H1 (cell line): Measurements from ENCODE around the gene ELOVL6. TPM values are rescaled to one million over a fixed set of nuclear protein-coding genes. Genes with fewer than 3 reads are reported as not detected.
A peak's percentile ranks its signal among the peaks of the same experiment; 100 is the strongest.

ENCODE experiments used
- POLR2AphosphoS5 ChIP-seq: IDR thresholded peaks from 2 replicates; pipeline ENCODE4 v1.6.1; 2011; ENCODE audit warnings: low read depth, low read length
- SIN3A ChIP-seq, 2 experiments: IDR thresholded peaks in 1 of 2; conservative IDR thresholded peaks in 1 of 2; 2 replicates each; pipeline ENCODE4 v1.6.1; 2011 to 2012; ENCODE audit warnings: low read length in 2 of 2, improper control_type of control experiment in 1 of 2, low read depth in 1 of 2, mild to moderate bottlenecking in 1 of 2
- polyA plus RNA-seq, 7 experiments: library from polyadenylated mRNA; depleted of rRNA in 3 of 7; stranded (reverse) in 5 of 7; unstranded in 2 of 7; fragments of >200 nt in 5 of 7; fragments of 200-250 nt in 2 of 7; gene quantifications; 1 replicate in 5 of 7; 2 replicates in 1 of 7; 4 replicates in 1 of 7; pipeline versions ENCODE4 v1.2.1 to v1.2.3, GENCODE V29; 2011 to 2013; ENCODE audit warnings: missing spikeins in 2 of 7, mixed read lengths in 2 of 7
- total RNA-seq: library from RNA; stranded (reverse); fragmentation: NEBNext Ultra II Directional; extraction: Animal tissue kit (Norgen Biotek cat#: 25700); gene quantifications from 2 replicates; pipeline ENCODE4 v1.2.1, GENCODE V29; 2021
- TF ChIP-seq, protein P1 (sequence below): fragments of 300-600 bp; sonication (generic); IDR thresholded peaks from 2 replicates; pipeline ENCODE4 v1.7.1; 2012; ENCODE audit warnings: low read length, moderate library complexity, mild to moderate bottlenecking, inconsistent platforms; ENCODE audit not compliant: insufficient replicate concordance

The ELOVL6 gene
- total and polyA plus RNA-seq, 2 of the 8 experiments (the other 6 are each of a cell fraction or from before 2014, with no cell fraction given), result 27.8 to 86.6 TPM

DNA sequence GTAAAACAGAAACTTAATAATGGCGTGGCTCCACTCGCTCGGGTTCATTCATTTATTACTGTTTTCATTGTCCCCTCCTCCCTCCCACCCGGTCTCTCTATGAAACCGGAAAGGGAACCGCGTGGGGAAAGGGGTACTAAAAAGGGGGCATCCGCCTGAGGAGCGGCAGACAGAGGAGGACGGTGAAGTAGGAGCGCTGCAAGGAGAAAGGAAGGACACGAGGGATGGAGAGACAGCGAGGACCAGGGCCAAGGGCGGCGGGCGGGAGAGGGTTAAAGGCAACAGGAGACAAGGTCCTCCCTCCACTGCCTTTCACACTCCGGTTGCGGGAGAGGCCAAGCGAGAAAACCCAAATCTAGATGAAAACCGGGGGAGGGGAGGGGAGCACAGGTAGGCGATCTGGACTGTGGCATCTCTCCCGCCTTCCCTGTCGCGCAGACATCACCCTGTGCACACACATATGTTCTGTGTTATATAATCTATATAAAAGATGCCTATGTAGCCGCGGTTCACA is 829 bp downstream of the ELOVL6 start (continued):
- TF ChIP-seq, protein P1, sequence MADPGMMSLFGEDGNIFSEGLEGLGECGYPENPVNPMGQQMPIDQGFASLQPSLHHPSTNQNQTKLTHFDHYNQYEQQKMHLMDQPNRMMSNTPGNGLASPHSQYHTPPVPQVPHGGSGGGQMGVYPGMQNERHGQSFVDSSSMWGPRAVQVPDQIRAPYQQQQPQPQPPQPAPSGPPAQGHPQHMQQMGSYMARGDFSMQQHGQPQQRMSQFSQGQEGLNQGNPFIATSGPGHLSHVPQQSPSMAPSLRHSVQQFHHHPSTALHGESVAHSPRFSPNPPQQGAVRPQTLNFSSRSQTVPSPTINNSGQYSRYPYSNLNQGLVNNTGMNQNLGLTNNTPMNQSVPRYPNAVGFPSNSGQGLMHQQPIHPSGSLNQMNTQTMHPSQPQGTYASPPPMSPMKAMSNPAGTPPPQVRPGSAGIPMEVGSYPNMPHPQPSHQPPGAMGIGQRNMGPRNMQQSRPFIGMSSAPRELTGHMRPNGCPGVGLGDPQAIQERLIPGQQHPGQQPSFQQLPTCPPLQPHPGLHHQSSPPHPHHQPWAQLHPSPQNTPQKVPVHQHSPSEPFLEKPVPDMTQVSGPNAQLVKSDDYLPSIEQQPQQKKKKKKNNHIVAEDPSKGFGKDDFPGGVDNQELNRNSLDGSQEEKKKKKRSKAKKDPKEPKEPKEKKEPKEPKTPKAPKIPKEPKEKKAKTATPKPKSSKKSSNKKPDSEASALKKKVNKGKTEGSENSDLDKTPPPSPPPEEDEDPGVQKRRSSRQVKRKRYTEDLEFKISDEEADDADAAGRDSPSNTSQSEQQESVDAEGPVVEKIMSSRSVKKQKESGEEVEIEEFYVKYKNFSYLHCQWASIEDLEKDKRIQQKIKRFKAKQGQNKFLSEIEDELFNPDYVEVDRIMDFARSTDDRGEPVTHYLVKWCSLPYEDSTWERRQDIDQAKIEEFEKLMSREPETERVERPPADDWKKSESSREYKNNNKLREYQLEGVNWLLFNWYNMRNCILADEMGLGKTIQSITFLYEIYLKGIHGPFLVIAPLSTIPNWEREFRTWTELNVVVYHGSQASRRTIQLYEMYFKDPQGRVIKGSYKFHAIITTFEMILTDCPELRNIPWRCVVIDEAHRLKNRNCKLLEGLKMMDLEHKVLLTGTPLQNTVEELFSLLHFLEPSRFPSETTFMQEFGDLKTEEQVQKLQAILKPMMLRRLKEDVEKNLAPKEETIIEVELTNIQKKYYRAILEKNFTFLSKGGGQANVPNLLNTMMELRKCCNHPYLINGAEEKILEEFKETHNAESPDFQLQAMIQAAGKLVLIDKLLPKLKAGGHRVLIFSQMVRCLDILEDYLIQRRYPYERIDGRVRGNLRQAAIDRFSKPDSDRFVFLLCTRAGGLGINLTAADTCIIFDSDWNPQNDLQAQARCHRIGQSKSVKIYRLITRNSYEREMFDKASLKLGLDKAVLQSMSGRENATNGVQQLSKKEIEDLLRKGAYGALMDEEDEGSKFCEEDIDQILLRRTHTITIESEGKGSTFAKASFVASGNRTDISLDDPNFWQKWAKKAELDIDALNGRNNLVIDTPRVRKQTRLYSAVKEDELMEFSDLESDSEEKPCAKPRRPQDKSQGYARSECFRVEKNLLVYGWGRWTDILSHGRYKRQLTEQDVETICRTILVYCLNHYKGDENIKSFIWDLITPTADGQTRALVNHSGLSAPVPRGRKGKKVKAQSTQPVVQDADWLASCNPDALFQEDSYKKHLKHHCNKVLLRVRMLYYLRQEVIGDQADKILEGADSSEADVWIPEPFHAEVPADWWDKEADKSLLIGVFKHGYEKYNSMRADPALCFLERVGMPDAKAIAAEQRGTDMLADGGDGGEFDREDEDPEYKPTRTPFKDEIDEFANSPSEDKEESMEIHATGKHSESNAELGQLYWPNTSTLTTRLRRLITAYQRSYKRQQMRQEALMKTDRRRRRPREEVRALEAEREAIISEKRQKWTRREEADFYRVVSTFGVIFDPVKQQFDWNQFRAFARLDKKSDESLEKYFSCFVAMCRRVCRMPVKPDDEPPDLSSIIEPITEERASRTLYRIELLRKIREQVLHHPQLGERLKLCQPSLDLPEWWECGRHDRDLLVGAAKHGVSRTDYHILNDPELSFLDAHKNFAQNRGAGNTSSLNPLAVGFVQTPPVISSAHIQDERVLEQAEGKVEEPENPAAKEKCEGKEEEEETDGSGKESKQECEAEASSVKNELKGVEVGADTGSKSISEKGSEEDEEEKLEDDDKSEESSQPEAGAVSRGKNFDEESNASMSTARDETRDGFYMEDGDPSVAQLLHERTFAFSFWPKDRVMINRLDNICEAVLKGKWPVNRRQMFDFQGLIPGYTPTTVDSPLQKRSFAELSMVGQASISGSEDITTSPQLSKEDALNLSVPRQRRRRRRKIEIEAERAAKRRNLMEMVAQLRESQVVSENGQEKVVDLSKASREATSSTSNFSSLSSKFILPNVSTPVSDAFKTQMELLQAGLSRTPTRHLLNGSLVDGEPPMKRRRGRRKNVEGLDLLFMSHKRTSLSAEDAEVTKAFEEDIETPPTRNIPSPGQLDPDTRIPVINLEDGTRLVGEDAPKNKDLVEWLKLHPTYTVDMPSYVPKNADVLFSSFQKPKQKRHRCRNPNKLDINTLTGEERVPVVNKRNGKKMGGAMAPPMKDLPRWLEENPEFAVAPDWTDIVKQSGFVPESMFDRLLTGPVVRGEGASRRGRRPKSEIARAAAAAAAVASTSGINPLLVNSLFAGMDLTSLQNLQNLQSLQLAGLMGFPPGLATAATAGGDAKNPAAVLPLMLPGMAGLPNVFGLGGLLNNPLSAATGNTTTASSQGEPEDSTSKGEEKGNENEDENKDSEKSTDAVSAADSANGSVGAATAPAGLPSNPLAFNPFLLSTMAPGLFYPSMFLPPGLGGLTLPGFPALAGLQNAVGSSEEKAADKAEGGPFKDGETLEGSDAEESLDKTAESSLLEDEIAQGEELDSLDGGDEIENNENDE, result no peak
- peak in 1 of 2 experiments; percentile 10; a peak in 1 of 4 replicates for TF ChIP-seq SIN3A (conservative IDR thresholded peaks at IDR 0.05 in 1 of 2, IDR thresholded peaks at IDR 0.05 in 1 of 2; ENCODE audit: low read depth in 1 of 2, low read length in 2 of 2)
- peak; percentile 69 for TF ChIP-seq POLR2AphosphoS5
